PC-9 (cell line): ENCODE measurements around the gene RBBP9.

Experiments
- CTCF ChIP-seq: fragments of 200-600 bp; sonication (generic); conservative IDR thresholded peaks from 2 replicates; pipeline ENCODE4 v1.6.1; 2017; ENCODE audit warnings: mixed run types, antibody characterized with exemption, mild to moderate bottlenecking, moderate library complexity
- EZH2 ChIP-seq: fragments of 200-600 bp; sonication (generic); IDR thresholded peaks from 2 replicates; pipeline ENCODE4 v1.8.0; 2017; ENCODE audit warnings: antibody characterized with exemption, low read depth

- TF ChIP-seq EZH2 (no peak), CTCF (no peak)
Measured at GRCh38 chr20:18537651-18538050, 40.6 kb upstream of the RBBP9 start.
